Measurements from ENCODE around the gene CTNNA2.

DNA sequence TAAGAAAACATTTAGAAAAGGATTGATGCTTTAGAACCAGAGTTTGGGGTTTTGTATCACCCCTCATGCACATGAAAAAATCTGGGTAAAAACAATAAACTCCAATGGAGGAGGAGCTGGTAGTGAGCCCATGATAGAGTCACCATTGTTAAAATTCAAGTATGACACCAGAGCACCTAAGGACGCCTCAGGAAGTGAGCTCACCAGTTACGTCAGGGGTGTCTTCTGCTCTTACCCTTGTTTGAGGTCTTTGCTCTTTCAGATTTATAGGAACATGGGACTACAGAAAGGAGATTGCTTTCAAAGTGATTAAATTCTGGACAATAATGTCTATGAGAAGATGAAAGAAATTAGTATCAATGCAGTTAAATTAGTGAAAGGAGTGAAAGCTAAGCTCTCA lies 685.2 kb downstream of the CTNNA2 start:
- TF ChIP-seq, protein P1, sequence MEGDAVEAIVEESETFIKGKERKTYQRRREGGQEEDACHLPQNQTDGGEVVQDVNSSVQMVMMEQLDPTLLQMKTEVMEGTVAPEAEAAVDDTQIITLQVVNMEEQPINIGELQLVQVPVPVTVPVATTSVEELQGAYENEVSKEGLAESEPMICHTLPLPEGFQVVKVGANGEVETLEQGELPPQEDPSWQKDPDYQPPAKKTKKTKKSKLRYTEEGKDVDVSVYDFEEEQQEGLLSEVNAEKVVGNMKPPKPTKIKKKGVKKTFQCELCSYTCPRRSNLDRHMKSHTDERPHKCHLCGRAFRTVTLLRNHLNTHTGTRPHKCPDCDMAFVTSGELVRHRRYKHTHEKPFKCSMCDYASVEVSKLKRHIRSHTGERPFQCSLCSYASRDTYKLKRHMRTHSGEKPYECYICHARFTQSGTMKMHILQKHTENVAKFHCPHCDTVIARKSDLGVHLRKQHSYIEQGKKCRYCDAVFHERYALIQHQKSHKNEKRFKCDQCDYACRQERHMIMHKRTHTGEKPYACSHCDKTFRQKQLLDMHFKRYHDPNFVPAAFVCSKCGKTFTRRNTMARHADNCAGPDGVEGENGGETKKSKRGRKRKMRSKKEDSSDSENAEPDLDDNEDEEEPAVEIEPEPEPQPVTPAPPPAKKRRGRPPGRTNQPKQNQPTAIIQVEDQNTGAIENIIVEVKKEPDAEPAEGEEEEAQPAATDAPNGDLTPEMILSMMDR (IDR thresholded peaks at IDR 0.05; ENCODE audit: borderline replicate concordance, extremely low read depth, low read length, poor library complexity, severe bottlenecking), result no peak
- TF ChIP-seq EZH2 (IDR thresholded peaks at IDR 0.05; ENCODE audit: borderline replicate concordance, low read depth, low read length, severe bottlenecking), result no peak
